H4 (cell line): ENCODE results near the gene PTPRN2. TPM values are rescaled to one million over a fixed set of nuclear protein-coding genes. Genes with fewer than 3 reads are reported as not detected.

Experiments used
- DNase-seq: peaks from one replicate; pipeline ENCODE4 v3.0.0-alpha.2; 2015; ENCODE audit warnings: low spot score
- total RNA-seq: library from RNA; depleted of rRNA; stranded (reverse); fragments of >200 nt; shearing (Covaris generic); gene quantifications from 2 replicates; pipeline ENCODE4 v1.2.3, GENCODE V29; 2014

PTPRN2 gene
- total RNA-seq, 1 experiment from 2014 or later: 0.97 TPM

DNA sequence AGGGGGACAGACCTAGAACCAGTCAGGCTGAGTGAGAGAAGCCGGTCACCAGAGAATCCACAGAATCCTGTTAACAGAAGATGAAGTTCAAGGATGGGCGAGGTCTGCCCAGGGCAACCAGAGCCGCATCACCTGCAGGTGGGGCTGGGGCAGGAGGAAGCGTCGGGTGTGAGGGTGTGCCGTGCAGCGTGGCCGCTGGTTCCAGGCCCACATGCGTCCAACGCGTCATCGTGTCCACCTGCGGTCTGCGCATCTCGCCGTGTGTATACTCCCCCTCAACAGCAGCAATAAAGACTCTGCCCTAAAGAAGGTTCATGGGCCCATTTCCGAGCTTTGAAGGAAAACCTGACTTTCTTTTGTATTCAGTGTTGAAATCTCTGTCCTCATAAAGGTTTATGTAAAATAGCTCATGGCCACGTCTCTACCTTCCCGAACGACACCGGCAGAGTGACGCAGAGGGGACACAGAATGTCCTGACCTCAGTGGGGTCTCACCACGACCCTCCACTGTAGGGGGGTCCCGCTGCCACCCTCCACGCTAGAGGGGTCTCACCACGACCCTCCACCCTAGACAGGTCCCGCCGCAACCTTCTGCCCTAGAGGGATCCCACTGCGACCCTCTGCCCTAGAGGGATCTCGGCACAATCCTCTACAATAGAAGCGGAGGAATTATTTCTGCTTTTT lies 446.9 kb downstream of the PTPRN2 start:
- no peak for DNase-seq

DNA sequence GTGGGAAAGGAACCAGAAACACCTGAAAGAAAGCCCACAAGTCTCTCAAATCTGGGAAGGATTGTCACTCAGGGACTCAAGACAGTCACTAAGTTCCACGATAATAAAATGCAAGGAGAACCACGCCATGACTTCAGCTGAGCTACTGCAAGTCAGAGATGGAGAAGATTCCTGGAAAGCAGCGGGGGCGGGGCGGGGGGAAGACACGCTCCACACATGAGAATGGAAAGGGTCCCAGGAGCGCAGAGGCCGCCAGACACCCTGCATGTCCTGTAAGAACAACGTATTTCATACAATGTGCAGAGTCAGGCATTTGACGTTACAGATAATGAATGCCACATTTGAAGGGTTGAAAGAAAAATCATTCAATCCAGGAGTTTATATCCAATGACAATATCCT lies 448.1 kb downstream of the PTPRN2 start:
- no peak for DNase-seq

DNA sequence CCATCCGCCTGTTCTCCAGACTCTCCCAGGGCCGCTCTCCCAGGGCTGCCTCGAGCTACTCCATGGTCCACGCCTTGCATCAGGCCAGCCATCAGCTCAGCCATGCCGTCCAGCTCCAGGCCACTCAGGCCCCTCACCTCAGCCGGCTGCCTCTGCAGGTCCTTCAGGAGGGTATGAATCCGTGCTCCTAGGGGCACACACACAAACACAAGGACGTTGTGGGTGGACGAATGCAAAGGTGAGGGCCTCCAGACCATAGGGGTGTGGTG lies 449.4 kb downstream of the PTPRN2 start:
- no peak for DNase-seq

DNA sequence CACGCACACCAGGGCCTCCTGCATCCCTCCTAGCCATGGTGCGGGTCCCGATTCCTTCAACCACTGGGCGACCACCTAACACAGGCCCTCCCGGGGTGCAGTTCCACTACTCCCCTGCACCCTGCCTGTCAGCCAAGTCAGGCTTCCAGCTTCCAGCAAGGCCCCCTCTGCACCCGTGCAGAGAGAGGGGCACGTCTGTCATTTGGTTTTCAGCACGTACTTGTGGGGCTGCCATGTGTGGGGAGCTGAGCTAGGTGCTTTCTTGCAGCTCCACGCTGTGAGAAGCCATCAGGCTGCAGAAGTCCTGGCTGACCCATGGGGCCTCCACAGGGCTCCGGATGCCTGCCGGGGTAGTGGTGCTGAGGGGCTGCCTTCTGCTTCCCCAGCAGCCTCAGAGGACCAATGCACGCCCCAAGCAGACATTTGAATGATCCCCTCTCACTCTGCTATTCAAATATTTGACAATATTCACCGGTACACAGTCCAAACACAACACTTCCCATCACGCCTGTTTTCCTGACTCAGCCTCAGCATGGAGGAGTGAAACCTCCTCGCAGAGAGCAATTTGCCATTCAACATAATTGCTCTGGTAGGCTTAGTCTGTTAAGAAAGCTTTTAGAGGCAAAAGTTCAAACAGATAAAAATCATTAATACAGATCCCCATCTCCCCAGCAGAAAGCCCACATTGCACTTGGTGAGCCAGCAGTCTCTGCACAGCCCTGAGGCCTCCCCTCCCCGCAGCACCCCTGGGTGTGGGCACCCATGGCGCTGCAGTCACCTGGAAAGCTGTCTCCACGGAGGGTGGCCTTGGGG lies 449.9 kb downstream of the PTPRN2 start:
- DNase-seq: no peak

DNA sequence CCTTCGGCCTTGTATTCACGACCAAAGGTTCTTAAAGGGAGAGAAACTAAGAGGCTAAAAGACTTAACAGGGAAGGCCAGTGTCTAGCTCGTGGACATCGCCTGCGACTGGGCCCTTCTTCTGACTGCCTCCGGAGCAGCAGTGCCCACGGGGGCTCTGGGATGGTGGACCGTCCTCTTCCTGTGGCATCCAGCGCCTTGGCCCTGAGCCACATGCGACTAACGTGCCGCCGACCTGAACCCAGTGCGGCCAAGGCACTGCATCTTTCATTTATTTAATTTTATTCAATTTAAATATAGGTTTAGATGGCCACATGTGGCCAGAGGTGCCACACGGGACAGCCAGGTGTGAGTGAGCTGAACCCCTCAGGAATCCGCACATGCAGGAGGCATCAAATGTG lies 451.7 kb downstream of the PTPRN2 start:
- no peak for DNase-seq

DNA sequence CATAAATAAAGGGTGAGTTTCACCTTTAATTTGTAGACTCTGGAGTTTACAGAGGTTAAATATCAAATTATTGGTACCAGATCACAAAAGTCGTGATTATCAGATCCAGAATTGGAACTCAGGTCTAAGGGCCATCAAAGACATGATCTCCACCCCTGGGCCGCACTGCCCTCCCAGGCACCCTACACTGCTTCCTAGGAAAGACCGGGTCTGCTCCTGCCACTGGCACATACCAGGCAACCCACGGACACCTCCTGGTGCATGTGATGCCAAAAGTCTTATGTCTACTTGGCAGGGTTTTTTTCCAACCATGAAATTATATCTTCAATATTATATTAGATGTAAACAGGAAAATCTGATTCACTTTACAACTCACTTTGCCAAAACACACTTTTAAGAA lies 452.8 kb downstream of the PTPRN2 start:
- no peak for DNase-seq

DNA sequence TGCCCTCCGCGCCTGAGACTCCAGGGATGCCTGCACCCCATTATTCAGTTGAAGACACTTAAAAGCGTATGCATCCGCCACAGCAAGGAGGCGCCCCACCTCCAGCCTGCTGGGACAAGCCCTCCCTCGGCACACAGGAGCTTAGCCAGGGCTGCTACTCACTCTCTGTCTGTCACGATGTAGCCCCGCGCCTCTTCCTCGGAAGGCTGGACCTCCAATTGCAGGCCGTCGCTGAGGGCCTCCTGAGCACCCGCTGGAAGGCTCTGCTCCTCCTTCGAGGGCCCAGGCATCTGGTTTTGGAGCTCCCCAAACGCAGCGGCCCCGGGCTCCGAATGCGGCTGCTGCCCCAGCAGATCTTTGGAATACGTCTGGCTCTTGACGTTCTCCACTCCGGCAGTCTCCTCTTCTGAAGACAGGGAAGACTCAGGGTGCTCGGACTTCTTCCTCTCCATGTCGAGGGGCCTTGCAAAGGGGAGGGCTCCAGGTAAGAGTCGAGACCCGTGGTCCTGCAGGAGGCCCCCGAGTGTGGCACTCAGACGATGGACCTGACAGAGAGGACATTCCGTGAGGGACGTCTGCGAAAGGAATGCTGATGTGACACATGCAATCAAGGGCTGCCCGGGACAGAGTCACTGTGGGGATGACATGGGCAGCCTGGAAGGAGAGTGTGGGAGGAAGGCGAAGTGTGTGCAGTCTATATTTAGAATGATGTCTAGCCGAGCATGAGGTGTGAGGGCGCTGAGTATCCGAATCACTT lies 453.9 kb downstream of the PTPRN2 start:
- no peak for DNase-seq

DNA sequence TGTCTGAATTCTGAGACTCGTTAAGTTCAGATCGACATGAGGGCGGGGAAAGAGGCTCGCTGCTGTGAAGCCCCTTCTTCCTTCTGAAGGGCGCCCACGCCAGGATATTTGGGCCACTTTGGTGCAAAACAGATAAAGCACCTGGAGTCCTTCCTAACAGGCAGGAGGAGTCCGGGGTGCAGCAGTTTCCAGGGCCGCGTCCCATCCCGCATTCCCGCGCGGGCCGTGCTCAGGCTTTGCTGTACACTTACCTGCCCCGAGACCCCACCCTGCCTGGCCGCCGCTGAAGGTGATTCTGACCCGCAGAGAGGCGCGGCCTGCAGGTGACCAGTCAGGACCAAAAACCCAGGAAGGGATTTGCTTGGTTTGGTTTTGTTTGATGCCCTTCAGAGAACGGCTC lies 454.6 kb downstream of the PTPRN2 start:
- no peak for DNase-seq

DNA sequence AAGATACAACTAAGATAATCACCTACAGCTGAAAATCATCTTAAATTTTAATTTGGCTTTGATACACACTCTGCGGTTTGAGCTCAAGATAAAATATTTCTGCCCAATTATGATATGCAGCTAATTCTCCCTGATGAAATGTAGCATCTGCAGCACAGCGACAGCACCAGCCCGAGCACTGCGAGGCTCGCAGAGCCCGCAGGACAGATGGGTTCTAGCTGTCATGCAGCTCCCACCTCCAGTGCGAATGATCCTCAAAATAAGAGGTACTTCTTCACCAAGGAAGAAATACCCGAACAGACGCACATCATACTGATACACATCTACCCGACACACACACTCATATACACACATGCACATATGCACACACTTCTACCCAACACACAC lies 457.6 kb downstream of the PTPRN2 start:
- no peak for DNase-seq

DNA sequence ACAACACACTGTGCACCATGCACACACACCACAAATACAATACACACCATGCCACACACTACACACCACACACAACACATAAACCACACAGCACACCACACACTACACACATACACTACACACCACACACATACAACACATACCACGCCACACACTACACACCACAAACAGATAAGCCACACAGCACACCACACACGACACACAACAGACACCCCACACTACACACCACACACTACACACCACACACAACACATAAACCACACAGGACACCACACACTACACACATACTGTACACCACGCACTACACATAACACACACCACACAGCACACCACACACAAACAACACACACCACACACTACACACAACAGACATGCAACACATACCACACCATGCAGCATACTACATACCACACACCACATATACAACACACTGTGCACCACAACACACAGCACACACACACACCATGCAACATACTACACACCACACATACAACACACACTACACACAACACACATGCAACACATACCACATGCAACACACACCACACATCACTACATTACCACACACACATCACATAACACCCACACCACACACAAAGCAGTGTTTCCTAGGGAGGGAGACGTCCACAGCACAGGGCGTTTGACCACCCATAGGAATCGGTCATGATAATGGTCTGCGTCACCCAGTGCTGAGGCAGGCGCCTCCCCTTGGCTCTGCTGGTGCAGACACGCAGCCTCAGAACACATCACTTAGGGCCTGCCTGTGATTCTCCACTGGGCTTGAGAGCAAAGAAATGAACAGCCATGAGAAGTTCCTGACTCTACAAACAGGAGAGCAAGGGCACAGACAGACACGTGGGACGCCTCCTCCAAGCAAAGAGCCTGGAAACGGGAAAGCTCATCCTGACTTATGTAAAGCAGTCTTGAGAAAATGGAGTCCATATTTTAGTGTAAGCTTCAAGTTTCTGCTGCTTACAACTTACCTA lies 458.3 kb downstream of the PTPRN2 start:
- no peak for DNase-seq

DNA sequence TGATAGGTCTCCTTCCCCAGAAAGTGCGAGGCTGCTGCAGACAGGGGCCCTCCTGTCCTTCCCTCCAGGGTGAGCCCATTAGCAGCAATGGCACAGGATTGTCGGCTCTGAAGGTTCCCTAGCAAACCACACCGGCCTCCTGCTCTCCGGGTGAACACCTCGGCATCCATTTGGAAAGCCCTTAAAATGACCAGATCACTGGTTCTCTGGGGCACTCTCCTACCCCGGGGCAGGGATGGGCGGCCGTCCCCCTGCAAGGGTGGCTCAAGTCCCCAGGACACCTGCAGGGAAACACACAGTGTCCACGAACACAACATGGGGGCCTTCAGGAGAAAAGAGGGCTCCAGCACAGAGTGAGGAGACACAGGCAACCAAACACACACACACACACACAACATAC lies 459.1 kb downstream of the PTPRN2 start:
- DNase-seq: no peak

DNA sequence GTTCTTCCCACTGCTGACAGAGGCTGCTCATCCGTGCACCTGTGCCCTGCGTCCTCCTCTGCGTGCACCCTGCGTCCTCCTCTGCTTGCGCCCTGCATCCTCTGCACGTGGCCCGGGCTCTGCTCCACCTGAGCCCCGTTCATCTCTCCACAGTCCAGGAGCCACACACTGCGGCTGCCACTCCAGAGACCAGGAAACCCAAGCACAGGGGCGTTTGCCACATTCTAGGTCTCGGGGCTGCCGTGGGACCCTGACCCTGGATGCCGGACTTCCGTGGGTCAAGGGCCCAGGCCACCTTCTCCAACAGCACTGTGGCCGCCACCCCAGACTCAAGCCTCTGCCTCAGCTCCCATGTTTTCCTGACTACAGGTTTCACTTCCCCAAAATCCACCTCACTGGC lies 460.4 kb downstream of the PTPRN2 start:
- DNase-seq: no peak

DNA sequence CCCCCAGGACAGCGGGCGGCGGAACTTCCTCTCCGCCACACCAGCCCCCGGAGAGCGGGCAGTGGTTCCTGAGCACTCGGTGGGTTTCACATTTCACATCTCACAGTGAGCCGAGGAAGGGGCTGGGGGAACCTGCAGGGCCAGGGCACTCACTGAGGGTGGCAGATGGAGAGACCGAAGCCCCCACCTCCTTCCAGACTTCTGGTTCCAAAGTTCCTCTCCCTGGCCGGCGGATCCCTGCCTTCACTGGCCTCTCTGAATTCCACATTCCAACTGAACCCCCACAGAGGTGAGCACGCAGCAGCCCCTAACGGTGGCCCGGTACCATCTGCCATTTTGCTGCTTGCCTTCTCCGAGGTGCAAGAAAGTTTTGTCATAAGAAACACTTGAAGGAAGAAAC lies 461.0 kb downstream of the PTPRN2 start:
- DNase-seq: no peak

DNA sequence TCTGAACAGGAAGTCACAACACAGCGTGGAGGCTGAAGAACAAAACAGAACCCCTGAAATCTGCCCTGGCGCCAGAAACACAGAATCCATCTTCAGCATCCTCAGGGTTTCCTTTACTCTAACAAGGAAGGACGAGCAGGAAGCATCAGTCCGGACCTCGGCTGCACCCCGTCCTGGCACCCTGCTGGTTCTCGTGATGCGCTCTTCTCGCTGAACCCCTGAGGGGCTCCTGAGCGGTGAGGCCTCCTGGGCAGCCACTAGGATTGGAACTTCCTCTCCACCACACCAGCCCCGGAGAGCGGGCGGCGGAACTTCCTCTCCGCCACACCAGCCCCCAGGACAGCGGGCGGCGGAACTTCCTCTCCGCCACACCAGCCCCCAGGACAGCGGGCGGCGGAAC lies 461.9 kb downstream of the PTPRN2 start:
- no peak for DNase-seq

DNA sequence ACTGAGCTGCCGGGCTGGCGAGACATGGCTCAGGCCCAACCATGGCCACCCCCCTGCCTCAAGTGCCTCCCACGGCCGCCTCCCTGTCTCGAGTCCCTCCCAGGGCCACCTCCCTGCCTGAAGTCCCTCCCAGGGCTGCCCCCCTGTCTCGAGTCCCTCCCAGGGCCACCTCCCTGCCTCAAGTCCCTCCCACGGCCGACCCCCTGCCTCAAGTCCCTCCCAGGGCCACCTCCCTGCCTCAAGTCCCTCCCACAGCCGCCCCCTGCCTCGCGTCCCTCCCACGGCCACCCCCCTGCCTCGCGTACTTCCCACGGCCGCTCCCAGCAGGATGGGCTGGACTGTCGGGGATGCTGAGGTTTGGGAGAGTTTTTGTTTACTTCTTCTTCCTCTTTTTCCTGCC lies 462.5 kb downstream of the PTPRN2 start:
- no peak for DNase-seq

DNA sequence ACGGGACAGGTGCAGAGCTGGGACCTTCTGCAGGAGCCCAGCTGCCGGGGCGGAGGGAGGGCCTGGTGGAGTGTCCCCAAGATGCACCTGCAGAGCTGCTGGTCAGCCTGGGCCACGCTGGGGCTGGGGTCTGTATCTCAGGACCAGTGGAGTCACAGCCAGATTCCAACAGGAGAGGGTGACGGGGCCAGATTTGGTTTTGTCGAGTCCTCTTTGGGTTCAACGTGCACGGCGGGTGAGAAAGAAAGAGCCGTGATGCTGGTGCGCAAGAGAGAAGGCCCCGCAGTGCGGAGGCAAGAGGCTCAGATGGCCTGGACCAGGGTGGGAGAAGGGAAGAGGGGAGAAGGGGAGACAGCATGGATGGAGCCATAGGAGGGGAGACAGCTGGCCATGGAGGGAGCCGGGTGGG lies 462.9 kb downstream of the PTPRN2 start:
- DNase-seq: no peak

DNA sequence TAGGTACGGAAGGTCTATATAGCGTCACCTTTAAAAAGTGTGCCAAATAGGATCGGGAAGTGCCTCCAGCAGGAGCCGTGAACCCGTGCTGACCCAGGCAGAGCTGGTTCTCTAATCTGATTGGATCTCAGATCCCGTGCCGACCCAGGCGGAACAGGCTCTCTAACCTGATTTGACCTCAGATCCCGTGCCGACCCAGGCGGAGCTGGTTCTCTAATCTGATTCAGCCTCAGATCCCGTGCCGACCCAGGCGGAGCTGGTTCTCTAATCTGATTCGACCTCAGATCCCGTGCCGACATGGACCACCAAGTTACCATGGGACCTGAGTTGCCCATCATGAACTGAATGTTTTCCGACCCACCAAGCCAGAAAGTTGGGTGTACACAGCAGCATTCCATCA lies 463.9 kb downstream of the PTPRN2 start:
- DNase-seq: no peak

DNA sequence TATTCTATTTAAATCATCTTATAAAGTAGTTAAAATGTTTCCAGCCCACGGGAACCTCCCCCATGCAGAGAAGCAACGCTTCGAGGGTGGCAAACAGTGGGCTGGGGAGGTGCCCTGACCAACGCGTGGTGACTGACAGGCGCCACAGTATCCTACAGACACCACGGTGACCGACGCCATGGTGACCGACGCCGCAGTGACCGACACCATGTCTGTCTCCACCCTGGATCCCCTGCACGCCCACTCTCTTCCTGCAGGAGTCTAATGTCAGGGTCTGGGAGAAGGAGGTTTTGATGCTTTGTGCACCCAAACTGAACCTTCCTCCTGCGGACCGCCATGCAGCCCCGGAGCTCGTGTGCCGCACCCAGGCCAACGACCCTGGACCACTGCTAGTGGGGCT lies 464.4 kb downstream of the PTPRN2 start:
- DNase-seq: no peak

DNA sequence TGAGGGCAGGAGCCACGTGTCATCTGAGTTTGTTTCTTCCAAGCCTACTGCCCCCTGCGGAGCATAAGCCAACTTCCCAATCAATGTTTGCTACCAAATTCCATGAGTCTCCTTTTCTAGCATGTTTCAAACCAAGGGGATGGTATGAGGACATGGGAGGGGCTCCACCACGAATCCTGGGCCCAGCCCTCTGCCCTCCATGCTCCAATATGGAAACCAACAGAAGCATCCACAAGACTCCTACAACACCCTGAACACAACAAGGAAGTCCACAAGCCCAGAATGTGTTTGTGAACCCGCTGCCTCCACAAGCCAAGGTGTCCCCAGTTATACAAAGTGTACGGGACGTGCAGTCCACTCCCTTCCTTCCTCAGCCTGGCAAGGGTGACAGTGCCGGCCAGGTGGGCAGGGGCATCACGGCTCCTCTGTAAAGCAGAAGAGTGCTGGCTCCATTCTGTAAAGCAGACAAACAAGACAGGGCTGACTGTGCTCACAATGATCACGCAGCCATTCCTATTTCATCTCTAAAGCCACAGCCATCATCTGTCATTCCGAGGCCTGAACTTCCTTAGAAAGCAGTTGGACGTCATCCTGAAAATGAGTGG lies 466.1 kb downstream of the PTPRN2 start:
- no peak for DNase-seq

DNA sequence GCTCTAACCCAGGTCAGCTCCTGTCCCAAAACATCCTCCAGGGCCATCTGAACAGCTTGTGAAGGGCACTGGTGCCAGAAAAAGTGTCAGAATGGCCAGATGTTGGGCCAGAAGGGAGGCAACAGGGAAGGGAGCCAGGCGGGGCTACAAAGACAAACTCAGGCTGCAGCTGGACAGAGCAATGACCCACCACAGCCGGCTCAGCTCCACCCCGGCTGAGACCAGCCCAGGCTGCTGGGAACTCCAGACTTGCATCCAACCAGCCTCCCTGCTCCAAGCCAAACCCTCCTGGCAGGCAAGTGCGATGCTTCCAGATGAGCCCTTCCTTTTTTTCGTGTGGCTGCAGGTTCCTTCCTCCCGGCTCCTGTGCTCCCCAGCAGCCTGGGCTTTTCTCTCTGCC lies 466.9 kb downstream of the PTPRN2 start:
- no peak for DNase-seq

DNA sequence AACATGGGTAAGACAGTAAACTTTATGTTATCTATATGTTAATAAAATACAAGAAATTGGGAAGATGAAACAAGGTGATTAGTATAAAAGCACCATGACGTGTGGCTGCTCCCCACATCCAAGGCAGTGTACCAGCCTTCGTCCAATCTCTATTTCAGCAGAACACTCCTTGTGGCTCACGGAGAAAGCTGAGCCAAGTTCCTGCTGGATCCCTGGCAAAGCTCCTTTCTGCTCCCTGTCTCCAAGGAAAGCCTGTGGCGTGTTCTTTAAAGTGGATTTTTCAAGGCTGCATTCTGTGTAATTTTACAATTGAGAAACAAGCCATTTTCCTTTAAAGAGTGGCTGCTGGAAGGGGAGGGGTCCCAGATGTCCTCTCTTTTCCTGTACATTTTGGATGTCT lies 467.3 kb downstream of the PTPRN2 start:
- DNase-seq: no peak
